VCaP (cell line): Measurements from ENCODE around the gene RAN.
"Not testable (repeated sequence)": the region's sequence is repeated elsewhere in the genome, so short reads cannot be mapped to it uniquely, and the experiment has no call there.

Experiments
- H3K27ac ChIP-seq: fragments of 450-650 bp; 2 replicates; pipeline ENCODE4 v1.5.1; 2017
- CTCF ChIP-seq: fragments of 450-650 bp; conservative IDR thresholded peaks from 2 replicates; pipeline ENCODE4 v1.5.1; 2017; ENCODE audit warnings: mild to moderate bottlenecking, moderate library complexity

Gene RAN

DNA sequence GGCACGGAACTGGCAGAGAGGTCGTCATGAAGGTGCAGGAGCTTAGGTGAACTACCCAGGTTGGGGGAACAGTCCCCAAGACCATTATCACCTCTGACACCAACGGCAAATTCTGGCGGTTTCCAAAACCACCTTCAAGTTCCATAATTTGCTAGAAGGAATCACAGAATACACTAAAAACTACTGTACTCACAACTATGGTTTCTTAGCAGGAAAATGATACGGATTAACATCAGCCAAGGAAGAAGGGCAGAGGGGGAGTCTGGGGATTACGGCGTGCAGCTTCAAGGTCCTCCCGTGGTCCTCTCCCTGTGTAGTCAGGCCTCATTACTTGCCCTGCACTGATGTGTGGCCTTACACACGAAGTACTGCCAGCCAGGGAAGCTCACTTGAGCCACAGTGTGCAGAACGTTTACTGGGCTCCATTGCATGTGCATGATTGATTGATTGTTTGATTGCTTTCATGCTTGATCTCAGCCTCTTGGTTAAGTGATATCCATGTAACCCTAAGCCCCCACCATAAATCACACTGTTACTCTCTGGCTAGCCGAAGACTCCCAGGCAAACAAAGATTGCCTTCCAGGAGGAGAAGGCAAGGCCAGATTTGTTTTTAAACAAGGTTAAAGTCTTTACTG, 32.0 kb upstream of the RAN start:
- peak overlapping the region; percentile 87 for H3K27ac ChIP-seq
- TF ChIP-seq CTCF = no peak

- TF ChIP-seq CTCF = no peak
- H3K27ac ChIP-seq = no peak overlapping the region
Observed at GRCh38 chr12:130846369-130846768, 25.5 kb upstream of the RAN start.

GRCh38 chr12:130847112-130847511, 24.8 kb upstream of the RAN start:
- no peak overlapping the region for H3K27ac ChIP-seq
- TF ChIP-seq CTCF = no peak

- H3K27ac ChIP-seq = not testable (repeated sequence)
Observed at GRCh38 chr12:130848105-130848504, 23.8 kb upstream of the RAN start.

GRCh38 chr12:130848785-130849305, 23.0 kb upstream of the RAN start:
- H3K27ac ChIP-seq = not testable (repeated sequence)

DNA sequence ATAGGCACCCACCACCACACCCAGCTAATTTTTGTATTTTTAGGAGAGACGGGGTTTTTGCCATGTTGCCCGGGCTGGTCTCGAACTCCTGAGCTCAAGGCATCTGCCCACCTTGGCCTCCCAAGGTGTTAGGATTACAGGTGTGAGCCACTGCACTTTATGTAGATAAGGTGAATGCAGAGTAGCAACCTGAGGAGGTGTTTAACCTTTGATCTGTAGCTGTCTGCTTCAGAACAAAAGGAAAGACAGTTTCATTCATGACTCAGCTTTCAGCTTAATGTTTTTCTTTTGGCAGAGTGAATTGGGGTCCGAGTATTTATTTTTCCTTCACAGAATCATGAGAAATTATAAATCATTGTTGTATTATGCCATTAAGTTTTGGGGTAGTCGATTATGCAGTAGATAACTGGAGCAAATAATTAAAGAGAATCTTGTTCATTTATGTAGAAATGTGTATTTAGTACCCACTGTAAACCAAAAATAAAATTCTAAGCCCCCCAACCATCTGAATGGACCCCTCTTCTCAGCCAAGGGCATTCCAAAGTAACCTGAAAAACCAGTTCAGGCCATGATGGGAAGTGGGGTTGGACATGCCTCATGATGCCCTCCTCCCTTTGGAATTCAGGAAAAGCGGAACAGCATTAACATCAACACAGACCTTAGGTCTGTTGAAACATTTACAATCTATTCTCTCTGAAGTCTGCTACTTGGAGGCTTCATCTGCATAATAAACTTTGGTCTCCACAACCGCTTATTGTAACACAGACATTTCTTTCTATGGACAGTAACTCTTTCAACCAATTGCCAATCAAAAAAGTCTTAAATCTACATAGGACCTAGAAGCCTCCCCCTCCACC, 22.1 kb upstream of the RAN start:
- no peak for TF ChIP-seq CTCF
- H3K27ac ChIP-seq = no peak overlapping the region

DNA sequence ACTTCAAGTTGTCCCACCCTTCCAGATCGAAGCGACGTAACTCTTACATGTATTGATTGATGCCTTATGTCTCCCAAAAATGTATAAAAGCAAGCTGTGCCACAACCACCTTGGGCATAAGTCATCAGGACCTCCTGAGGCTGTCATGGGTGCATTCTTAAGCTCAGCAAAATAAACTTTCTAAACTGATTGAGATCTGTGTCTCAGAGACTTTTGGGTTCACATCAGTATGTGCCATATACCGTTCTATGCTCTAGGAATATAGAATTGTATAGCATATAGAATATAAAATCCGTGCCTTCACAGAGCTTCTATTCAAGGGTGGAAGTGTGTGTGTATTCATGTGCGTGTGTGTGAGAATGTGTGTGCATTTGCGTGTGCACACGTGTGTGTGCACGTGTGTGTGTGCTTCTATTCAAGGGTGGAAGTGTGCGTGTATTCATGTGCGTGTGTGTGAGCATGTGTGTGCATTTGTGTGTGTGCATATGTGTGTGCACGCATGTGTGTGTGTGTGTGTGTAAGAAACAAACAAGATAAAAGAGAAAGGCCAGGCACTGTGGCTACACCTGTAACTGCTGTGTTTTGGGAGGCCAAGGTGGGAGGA, 21.3 kb upstream of the RAN start:
- TF ChIP-seq CTCF = no peak
- no peak overlapping the region for H3K27ac ChIP-seq

- H3K27ac ChIP-seq = no peak overlapping the region
- TF ChIP-seq CTCF = no peak
Observed at GRCh38 chr12:130856088-130856487, 15.8 kb upstream of the RAN start.
